ENCODE data around the gene ZHX3. TPM values are rescaled to one million over a fixed set of nuclear protein-coding genes. Genes with fewer than 3 reads are reported as not detected.

ZHX3 gene
- total and polyA plus RNA-seq, 2 donors (not counting 1 experiment from before 2014, with no cell fraction given): 4.3 to 22.2 TPM

DNA sequence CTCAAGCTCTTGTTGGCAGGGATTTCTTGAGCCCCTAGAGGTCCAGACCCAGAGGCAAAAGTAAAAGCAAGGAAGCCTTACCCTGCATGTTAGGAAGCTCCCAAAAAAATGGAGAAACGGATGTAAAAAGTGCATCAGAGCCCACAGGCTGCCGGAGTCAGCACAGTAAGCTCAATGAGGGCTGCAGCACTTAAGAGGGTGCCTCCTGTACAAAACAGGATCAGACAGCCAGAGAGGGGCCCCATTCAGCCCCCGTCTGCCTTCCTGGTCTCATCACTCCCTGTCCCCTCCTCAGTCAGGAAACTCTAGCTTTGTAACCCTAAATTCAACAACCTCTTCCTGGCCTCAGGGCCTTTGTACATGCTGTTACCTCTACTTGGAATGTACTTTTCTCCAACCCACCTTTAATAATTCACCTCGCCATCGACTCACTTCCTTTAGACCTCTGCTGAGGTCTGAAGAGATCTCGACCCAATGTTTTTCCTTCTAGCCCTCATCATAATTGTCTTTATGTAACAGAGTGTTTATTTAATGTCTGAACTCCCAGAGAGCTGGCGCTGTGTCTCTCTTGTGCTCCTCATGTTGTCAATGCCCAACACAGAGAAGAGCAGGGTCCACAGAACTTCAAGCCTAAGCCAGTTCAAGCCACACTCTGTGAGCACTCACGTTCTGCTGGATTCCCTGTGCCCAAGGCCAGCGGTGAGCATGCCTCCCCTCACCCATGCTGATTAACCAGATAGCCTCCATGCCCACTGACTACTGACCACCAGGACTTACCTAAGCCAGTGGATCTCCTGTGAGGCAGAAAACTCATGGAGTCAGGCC, 183.0 kb downstream of the ZHX3 start:
- H3K9ac ChIP-seq (ENCODE audit: low read length): no peak overlapping the region
- H3K4me1 ChIP-seq (ENCODE audit: control insufficient read depth in 2 of 2, insufficient read depth in 2 of 2, low read length in 2 of 2): peaks cover 22 to 39% of the 10 kb centered on the region in 2 donors
- no peak overlapping the region for H3K4me3 ChIP-seq (ENCODE audit: control extremely low read depth in 1 of 5, extremely low read depth in 1 of 5, insufficient read depth in 1 of 5, low read depth in 2 of 5, low read length in 4 of 5)
- no peaks in the 10 kb centered on the region for H3K36me3 ChIP-seq (replicated peaks in 1 of 2; ENCODE audit: control extremely low read depth in 1 of 2, control insufficient read depth in 1 of 2, extremely low read depth in 1 of 2, insufficient read depth in 2 of 2, low read length in 1 of 2)
- intact Hi-C loops (cut with micrococcal nuclease): loop anchor here (1.0 to 5.0 kb wide), 6 partner anchors 39 to 558 kb away; partner anchors contain the start of gene LPIN3
- no peak for ATAC-seq (ENCODE audit: low read depth)
- ChIA-PET POLR2A (interaction anchor here (0.5 to 1.5 kb wide), 4 partner anchors 22 to 206 kb away, joined by 3 to 9 read pairs (median 4); partner anchors contain the start of gene LPIN3), CTCF (interaction anchor here (0.6 to 10.0 kb wide), 40 partner anchors 9 to 279 kb away, joined by 3 to 122 read pairs (median 5); partner anchors contain the start of gene LPIN3)
- WGBS (ENCODE audit: insufficient coverage): 87% methylated on average over 7 of the region's 9 CpGs
- Mint-ChIP-seq H3K27me3 (no peaks in the 10 kb centered on the region), H3K4me3 (no peak overlapping the region), H3K9me3 (ENCODE audit: insufficient read depth) (no peaks in the 10 kb centered on the region), H3K27ac (peak overlapping the region; percentile 43), H3K4me1 (peaks cover 43% of the 10 kb centered on the region)
- DNase-seq: no peak
- H3K9me3 ChIP-seq (ENCODE audit: control extremely low read depth in 1 of 3, control insufficient read depth in 2 of 3, insufficient read depth in 1 of 3, low read length in 2 of 3): no peaks in the 10 kb centered on the region
- peaks cover 11% of the 10 kb centered on the region for H3K79me2 ChIP-seq (ENCODE audit: control insufficient read depth, insufficient read depth, low read length)
- TF ChIP-seq, protein P1, sequence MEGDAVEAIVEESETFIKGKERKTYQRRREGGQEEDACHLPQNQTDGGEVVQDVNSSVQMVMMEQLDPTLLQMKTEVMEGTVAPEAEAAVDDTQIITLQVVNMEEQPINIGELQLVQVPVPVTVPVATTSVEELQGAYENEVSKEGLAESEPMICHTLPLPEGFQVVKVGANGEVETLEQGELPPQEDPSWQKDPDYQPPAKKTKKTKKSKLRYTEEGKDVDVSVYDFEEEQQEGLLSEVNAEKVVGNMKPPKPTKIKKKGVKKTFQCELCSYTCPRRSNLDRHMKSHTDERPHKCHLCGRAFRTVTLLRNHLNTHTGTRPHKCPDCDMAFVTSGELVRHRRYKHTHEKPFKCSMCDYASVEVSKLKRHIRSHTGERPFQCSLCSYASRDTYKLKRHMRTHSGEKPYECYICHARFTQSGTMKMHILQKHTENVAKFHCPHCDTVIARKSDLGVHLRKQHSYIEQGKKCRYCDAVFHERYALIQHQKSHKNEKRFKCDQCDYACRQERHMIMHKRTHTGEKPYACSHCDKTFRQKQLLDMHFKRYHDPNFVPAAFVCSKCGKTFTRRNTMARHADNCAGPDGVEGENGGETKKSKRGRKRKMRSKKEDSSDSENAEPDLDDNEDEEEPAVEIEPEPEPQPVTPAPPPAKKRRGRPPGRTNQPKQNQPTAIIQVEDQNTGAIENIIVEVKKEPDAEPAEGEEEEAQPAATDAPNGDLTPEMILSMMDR (IDR thresholded peaks at IDR 0.05): no peak
- no peak for TF ChIP-seq EZH2 (IDR thresholded peaks at IDR 0.05; ENCODE audit: borderline replicate concordance, insufficient read depth, low read depth, low read length, poor library complexity, severe bottlenecking)
- no peaks in the 10 kb centered on the region for H3K27me3 ChIP-seq (replicated peaks in 1 of 4; ENCODE audit: control extremely low read depth in 1 of 4, control insufficient read depth in 3 of 4, insufficient read depth in 4 of 4, low read length in 3 of 4)
- no peak overlapping the region for H2AFZ ChIP-seq (ENCODE audit: insufficient read depth, low read depth, low read length, poor library complexity, severe bottlenecking)
- no peaks in the 10 kb centered on the region for H4K20me1 ChIP-seq (ENCODE audit: control insufficient read depth, insufficient read depth, low read length, poor library complexity, severe bottlenecking)
- H3K27ac ChIP-seq (ENCODE audit: low read length in 2 of 2): no peak overlapping the region
- H3K4me2 ChIP-seq (replicated peaks; ENCODE audit: low read depth, low read length, poor library complexity, severe bottlenecking): no peak overlapping the region

All from B cell (primary cell).